GM12878 (cell line): ENCODE results near the gene SEMA5A. TPM values are rescaled to one million over a fixed set of nuclear protein-coding genes. Genes with fewer than 3 reads are reported as not detected.

ENCODE experiments used
- ATAC-seq: fragments of 200-7000 bp; cut with Tn5 transposase; 3 replicates; pipeline ENCODE4 v1.9.1; 2020; ENCODE audit warnings: mild to moderate bottlenecking, moderate library complexity
- BruUV-seq: library from RNA; stranded (reverse); fragments of 400-500 nt; replicated peaks from 2 replicates; lab custom pipeline; 2021; lab: Mats Ljungman, UMichigan
- CTCF ChIA-PET: fragments of 300-600 bp; sonication (Branson Sonifier 250); formaldehyde crosslinking; extraction: SDS; loops from one replicate; lab custom pipeline; 2021; ENCODE audit warnings: inconsistent platforms; lab: Yijun Ruan, JAX
- POLR2A ChIA-PET: fragments of 350-600 bp; formaldehyde crosslinking; extraction: SDS; loops from one replicate; lab custom pipeline; 2021; ENCODE audit warnings: inconsistent platforms; lab: Charles Lee
- RAD21 ChIA-PET: fragments of 300-600 bp; sonication (Branson Sonifier 250); formaldehyde crosslinking; loops from one replicate; lab custom pipeline; 2023; ENCODE audit warnings: antibody characterized with exemption; ENCODE audit not compliant: unreplicated experiment; lab: Charles Lee
- SMC1A ChIA-PET: fragments of 300-600 bp; sonication (Branson Sonifier 250); formaldehyde crosslinking; loops from one replicate; lab custom pipeline; 2023; ENCODE audit not compliant: unreplicated experiment, uncharacterized antibody; lab: Charles Lee
- DNase-seq: peaks from one replicate; pipeline ENCODE4 v3.0.0-alpha.2; 2011; ENCODE audit warnings: low read depth, low spot score
- FAIRE-seq: peaks from 3 replicates; lab custom pipeline; 2011; peaks lifted over from hg19 to GRCh38; lab: Jason Lieb, UNC
- H2AFZ ChIP-seq: 2 replicates; pipeline ENCODE4 v1.6.0; 2011; ENCODE audit warnings: low read depth, low read length, control low read depth; ENCODE audit not compliant: control insufficient read depth
- H3K27ac ChIP-seq: 2 replicates; pipeline ENCODE4 v1.5.1; 2011; ENCODE audit warnings: control low read depth; ENCODE audit not compliant: control insufficient read depth, insufficient read depth
- H3K27me3 ChIP-seq, 2 experiments: replicated peaks in 1 of 2; 2 replicates each; pipeline versions ENCODE4 v1.6.0 to v1.6.1; 2011; ENCODE audit warnings: low read length in 1 of 2; ENCODE audit not compliant: control insufficient read depth in 2 of 2, insufficient read depth in 2 of 2
- H3K36me3 ChIP-seq, 2 experiments: 2 replicates each; pipeline ENCODE4 v1.5.1; 2011; ENCODE audit warnings: low read length in 1 of 2; ENCODE audit not compliant: control insufficient read depth in 2 of 2, insufficient read depth in 2 of 2
- H3K4me1 ChIP-seq: 2 replicates; pipeline ENCODE4 v1.6.1; 2011; ENCODE audit warnings: mild to moderate bottlenecking, low read length, moderate library complexity, mixed read lengths; ENCODE audit not compliant: control insufficient read depth, insufficient read depth
- H3K4me2 ChIP-seq: 2 replicates; pipeline ENCODE4 v1.6.0; 2011; ENCODE audit warnings: control low read depth; ENCODE audit not compliant: control insufficient read depth, insufficient read depth
- H3K4me3 ChIP-seq: fragments of 200-600 bp; sonication (generic); 2 replicates; pipeline ENCODE4 v1.5.1; 2016
- H3K79me2 ChIP-seq: 2 replicates; pipeline ENCODE4 v1.6.0; 2011; ENCODE audit warnings: low read length; ENCODE audit not compliant: control insufficient read depth, insufficient read depth
- H3K9ac ChIP-seq: 2 replicates; pipeline ENCODE4 v1.8.0; 2011; ENCODE audit warnings: low read length, control low read depth, mixed read lengths; ENCODE audit not compliant: control insufficient read depth, insufficient read depth
- H3K9me3 ChIP-seq: replicated peaks from 3 replicates; pipeline ENCODE4 v1.5.1; 2011; ENCODE audit warnings: mild to moderate bottlenecking, low read length; ENCODE audit not compliant: control insufficient read depth, insufficient read depth
- H4K20me1 ChIP-seq: 2 replicates; pipeline ENCODE4 v1.6.0; 2011; ENCODE audit not compliant: control insufficient read depth, insufficient read depth
- BHLHE40 ChIP-seq, 2 experiments: fragments of 450-650 bp in 1 of 2; IDR thresholded peaks; 2 replicates each; pipeline ENCODE4 v1.6.1; 2011 to 2017; ENCODE audit warnings: low read depth in 2 of 2, borderline replicate concordance in 1 of 2, improper control_type of control experiment in 1 of 2, low read length in 1 of 2, mild to moderate bottlenecking in 1 of 2
- BMI1 ChIP-seq: fragments of 450-650 bp; IDR thresholded peaks from 2 replicates; pipeline ENCODE4 v1.6.1; 2016; ENCODE audit warnings: mild to moderate bottlenecking, moderate library complexity, borderline replicate concordance
- CBX3 ChIP-seq: fragments of 200-600 bp; sonication (generic); IDR thresholded peaks from 2 replicates; pipeline ENCODE4 v1.6.1; 2016; ENCODE audit warnings: low read depth, borderline replicate concordance
- DPF2 ChIP-seq: fragments of 450-650 bp; IDR thresholded peaks from 2 replicates; pipeline ENCODE4 v1.6.1; 2017; ENCODE audit warnings: mild to moderate bottlenecking
- GABPA ChIP-seq: IDR thresholded peaks from 2 replicates; pipeline ENCODE4 v1.6.1; 2014; ENCODE audit warnings: antibody characterized with exemption, low read depth, mild to moderate bottlenecking, inconsistent platforms
- HDAC6 ChIP-seq: fragments of 200-600 bp; sonication (generic); IDR thresholded peaks from one replicate; pipeline ENCODE4 v1.8.0; 2017; ENCODE audit warnings: antibody characterized with exemption; ENCODE audit not compliant: unreplicated experiment
- JUND ChIP-seq: IDR thresholded peaks from 2 replicates; pipeline ENCODE4 v1.6.1; 2012; ENCODE audit warnings: low read depth, mild to moderate bottlenecking, low read length, improper control_type of control experiment, moderate library complexity
- LARP7 ChIP-seq: fragments of 450-650 bp; IDR thresholded peaks from 2 replicates; pipeline ENCODE4 v1.6.1; 2017; ENCODE audit warnings: mild to moderate bottlenecking
- NFIC ChIP-seq: IDR thresholded peaks from 2 replicates; pipeline ENCODE4 v1.6.1; 2012; ENCODE audit warnings: low read depth, mild to moderate bottlenecking, inconsistent platforms, low read length, moderate library complexity
- RAD51 ChIP-seq: fragments of 450-650 bp; IDR thresholded peaks from 2 replicates; pipeline ENCODE4 v1.6.1; 2016; ENCODE audit warnings: moderate library complexity, mild to moderate bottlenecking, inconsistent platforms
- SP1 ChIP-seq: IDR thresholded peaks from one replicate; pipeline ENCODE4 v1.6.1; 2011; ENCODE audit warnings: low read depth, low read length
- SREBF1 ChIP-seq: IDR thresholded peaks from 2 replicates; pipeline ENCODE4 v1.6.1; 2012; ENCODE audit warnings: mild to moderate bottlenecking, low read length
- ZNF207 ChIP-seq: fragments of 450-650 bp; IDR thresholded peaks from 2 replicates; pipeline ENCODE4 v1.6.1; 2014; ENCODE audit warnings: antibody characterized with exemption, mild to moderate bottlenecking, borderline replicate concordance
- ZNF24 ChIP-seq: fragments of 450-650 bp; IDR thresholded peaks from 2 replicates; pipeline ENCODE4 v1.6.1; 2017; ENCODE audit warnings: antibody characterized with exemption, mild to moderate bottlenecking
- ZSCAN29 ChIP-seq: fragments of 450-650 bp; IDR thresholded peaks from 2 replicates; pipeline ENCODE4 v1.6.1; 2017; ENCODE audit warnings: mild to moderate bottlenecking, moderate library complexity
- WGBS: methylation state at CpG from one replicate; pipeline ENCODE4 v1.1.6; 2016; ENCODE audit warnings: low lambda C conversion rate; ENCODE audit not compliant: insufficient replicate concordance, insufficient coverage; ENCODE audit errors: missing lambda C conversion rate; 5-methylcytosine and 5-hydroxymethylcytosine counted together
- in situ Hi-C: fragments of 300-500 bp; cut with MboI; formaldehyde crosslinking; loops from 9 replicates; pipeline ENCODE4 v1.14.3; 2018; ENCODE audit warnings: mixed read lengths
- intact Hi-C: fragments of 100-400 bp; cut with micrococcal nuclease; formaldehyde crosslinking; loops from one replicate; pipeline ENCODE4 v1.14.2; 2022; ENCODE audit not compliant: unreplicated experiment
- polyA plus RNA-seq, 11 experiments: library from polyadenylated mRNA; depleted of rRNA in 4 of 11; unstranded in 6 of 11; stranded (reverse) in 5 of 11; fragments of >200 nt; fragmentation: Nextera tagmentation in 4 of 11; fragmentation: Illumina TruSeq in 1 of 11; extraction: Ambion mirVana in 4 of 11; extraction: Trizol in 1 of 11; gene quantifications; 1 replicate in 1 of 11; 2 replicates in 10 of 11; pipeline versions ENCODE4 v1.2.1 to v1.2.3, GENCODE V29; 2011 to 2016; ENCODE audit warnings: inconsistent platforms in 2 of 11, missing spikeins in 2 of 11, low read depth in 1 of 11
- total RNA-seq, 4 experiments: library from RNA; depleted of rRNA in 3 of 4; stranded (reverse); fragments of >200 nt in 3 of 4; fragmentation: Illumina TruSeq in 1 of 4; extraction: Trizol in 1 of 4; gene quantifications; 2 replicates each; pipeline versions ENCODE4 v1.2.1 to v1.2.3, GENCODE V29; 2013 to 2021
- TF ChIP-seq, protein P1 (sequence below): fragments of 450-650 bp; IDR thresholded peaks from 2 replicates; pipeline ENCODE4 v1.6.1; 2017; ENCODE audit warnings: mild to moderate bottlenecking
- TF ChIP-seq, protein P2 (sequence below): IDR thresholded peaks from 2 replicates; pipeline ENCODE4 v1.6.1; 2011; ENCODE audit warnings: mild to moderate bottlenecking, low read depth, low read length, moderate library complexity; ENCODE audit not compliant: insufficient replicate concordance
- TF ChIP-seq, protein P3 (sequence below), 3 experiments: IDR thresholded peaks in 2 of 3; conservative IDR thresholded peaks in 1 of 3; 2 replicates each; pipeline ENCODE4 v1.5.1; 2011; ENCODE audit warnings: low read depth in 3 of 3, low read length in 3 of 3, mild to moderate bottlenecking in 3 of 3, control low read depth in 2 of 3, moderate library complexity in 2 of 3, inconsistent platforms in 1 of 3, mixed read lengths in 1 of 3; ENCODE audit not compliant: control insufficient read depth in 2 of 3, insufficient read depth in 1 of 3; ENCODE audit errors: extremely low read depth in 1 of 3

SEMA5A gene
- total and polyA plus RNA-seq, 10 of the 15 experiments (the other 5 are each of a cell fraction or from before 2014, with no cell fraction given) = 0.03 to 2.4 (median 0.09) TPM; not detected in 1

DNA sequence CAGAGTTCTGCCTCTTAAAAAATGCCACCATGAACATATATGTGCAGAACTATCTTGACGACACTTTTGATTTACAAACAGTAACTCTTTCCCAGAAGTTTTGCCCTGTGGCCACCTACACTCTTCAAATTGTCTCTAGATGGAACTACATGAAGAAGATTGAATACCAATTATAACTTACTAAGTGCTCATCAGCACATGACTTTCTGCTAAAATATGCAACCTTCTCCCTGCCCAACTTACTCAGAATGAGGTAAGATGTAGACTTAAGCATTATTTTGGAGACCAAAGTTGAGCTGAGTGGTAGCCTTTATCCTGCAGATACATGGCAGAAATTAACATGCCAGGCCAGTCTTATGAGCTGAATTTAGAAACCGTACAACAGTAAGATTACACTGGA is 105.4 kb downstream of the SEMA5A start:
- H3K9ac ChIP-seq = no peak overlapping the region

More for the DNA sequence above, 105.4 kb downstream of the SEMA5A start:
- Histone ChIP-seq H3K79me2 (no peaks in the 10 kb centered on the region), H3K27ac (no peak overlapping the region), H3K9me3 (no peaks in the 10 kb centered on the region; the same call in 2 of the 3 replicates), H4K20me1 (no peaks in the 10 kb centered on the region), H3K4me3 (no peak overlapping the region), H3K4me2 (no peak overlapping the region), H2AFZ (no peak overlapping the region), H3K36me3 (no peaks in the 10 kb centered on the region), H3K4me1 (no peaks in the 10 kb centered on the region), H3K27me3 (no peaks in the 10 kb centered on the region)
- ATAC-seq (no peak), DNase-seq (no peak), FAIRE-seq (no peak)
- in situ Hi-C loops (no loop called here), intact Hi-C loops (no loop called here)
- RAD21 ChIA-PET = no interaction called here
- TF ChIP-seq CBX3 (no peak), JUND (no peak), DPF2 (no peak), BHLHE40 (IDR thresholded peaks at IDR 0.05; ENCODE audit: borderline replicate concordance in 1 of 2, low read depth in 2 of 2, low read length in 1 of 2) (no peak), SP1 (no peak), NFIC (no peak), ZSCAN29 (no peak), LARP7 (no peak), ZNF207 (no peak), BMI1 (no peak), SREBF1 (no peak), GABPA (no peak), HDAC6 (no peak), ZNF24 (no peak), RAD51 (no peak)
- TF ChIP-seq, protein P1, sequence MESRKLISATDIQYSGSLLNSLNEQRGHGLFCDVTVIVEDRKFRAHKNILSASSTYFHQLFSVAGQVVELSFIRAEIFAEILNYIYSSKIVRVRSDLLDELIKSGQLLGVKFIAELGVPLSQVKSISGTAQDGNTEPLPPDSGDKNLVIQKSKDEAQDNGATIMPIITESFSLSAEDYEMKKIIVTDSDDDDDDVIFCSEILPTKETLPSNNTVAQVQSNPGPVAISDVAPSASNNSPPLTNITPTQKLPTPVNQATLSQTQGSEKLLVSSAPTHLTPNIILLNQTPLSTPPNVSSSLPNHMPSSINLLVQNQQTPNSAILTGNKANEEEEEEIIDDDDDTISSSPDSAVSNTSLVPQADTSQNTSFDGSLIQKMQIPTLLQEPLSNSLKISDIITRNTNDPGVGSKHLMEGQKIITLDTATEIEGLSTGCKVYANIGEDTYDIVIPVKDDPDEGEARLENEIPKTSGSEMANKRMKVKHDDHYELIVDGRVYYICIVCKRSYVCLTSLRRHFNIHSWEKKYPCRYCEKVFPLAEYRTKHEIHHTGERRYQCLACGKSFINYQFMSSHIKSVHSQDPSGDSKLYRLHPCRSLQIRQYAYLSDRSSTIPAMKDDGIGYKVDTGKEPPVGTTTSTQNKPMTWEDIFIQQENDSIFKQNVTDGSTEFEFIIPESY = no peak
- TF ChIP-seq, protein P2, sequence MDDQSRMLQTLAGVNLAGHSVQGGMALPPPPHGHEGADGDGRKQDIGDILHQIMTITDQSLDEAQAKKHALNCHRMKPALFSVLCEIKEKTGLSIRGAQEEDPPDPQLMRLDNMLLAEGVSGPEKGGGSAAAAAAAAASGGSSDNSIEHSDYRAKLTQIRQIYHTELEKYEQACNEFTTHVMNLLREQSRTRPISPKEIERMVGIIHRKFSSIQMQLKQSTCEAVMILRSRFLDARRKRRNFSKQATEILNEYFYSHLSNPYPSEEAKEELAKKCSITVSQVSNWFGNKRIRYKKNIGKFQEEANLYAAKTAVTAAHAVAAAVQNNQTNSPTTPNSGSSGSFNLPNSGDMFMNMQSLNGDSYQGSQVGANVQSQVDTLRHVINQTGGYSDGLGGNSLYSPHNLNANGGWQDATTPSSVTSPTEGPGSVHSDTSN = no peak
- TF ChIP-seq, protein P3, sequence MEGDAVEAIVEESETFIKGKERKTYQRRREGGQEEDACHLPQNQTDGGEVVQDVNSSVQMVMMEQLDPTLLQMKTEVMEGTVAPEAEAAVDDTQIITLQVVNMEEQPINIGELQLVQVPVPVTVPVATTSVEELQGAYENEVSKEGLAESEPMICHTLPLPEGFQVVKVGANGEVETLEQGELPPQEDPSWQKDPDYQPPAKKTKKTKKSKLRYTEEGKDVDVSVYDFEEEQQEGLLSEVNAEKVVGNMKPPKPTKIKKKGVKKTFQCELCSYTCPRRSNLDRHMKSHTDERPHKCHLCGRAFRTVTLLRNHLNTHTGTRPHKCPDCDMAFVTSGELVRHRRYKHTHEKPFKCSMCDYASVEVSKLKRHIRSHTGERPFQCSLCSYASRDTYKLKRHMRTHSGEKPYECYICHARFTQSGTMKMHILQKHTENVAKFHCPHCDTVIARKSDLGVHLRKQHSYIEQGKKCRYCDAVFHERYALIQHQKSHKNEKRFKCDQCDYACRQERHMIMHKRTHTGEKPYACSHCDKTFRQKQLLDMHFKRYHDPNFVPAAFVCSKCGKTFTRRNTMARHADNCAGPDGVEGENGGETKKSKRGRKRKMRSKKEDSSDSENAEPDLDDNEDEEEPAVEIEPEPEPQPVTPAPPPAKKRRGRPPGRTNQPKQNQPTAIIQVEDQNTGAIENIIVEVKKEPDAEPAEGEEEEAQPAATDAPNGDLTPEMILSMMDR (IDR thresholded peaks at IDR 0.05 in 2 of 3, conservative IDR thresholded peaks at IDR 0.05 in 1 of 3; ENCODE audit: control insufficient read depth in 2 of 3, extremely low read depth in 1 of 3, insufficient read depth in 1 of 3, low read depth in 3 of 3, low read length in 3 of 3) = no peak
- WGBS = 52% methylated on average over 2 of the region's 2 CpGs
- BruUV-seq = no TSS peak
- POLR2A ChIA-PET = no interaction called here
- CTCF ChIA-PET = no interaction called here
- SMC1A ChIA-PET = no interaction called here
